Parathyroid adenoma (tissue), 2 donors: ENCODE results near the gene JAGN1.
A peak's percentile ranks its signal among the peaks of the same experiment; 100 is the strongest.

Experiments
- H2AFZ ChIP-seq: fragments of 300-600 bp; sonication (generic); one replicate; pipeline ENCODE4 v1.7.0; 2017; ENCODE audit warnings: antibody characterized with exemption, mild to moderate bottlenecking
- H3K27ac ChIP-seq: fragments of 300-600 bp; sonication (generic); one replicate; pipeline ENCODE4 v1.7.0; 2017
- H3K27me3 ChIP-seq: fragments of 300-600 bp; sonication (generic); one replicate; pipeline ENCODE4 v1.7.0; 2017; ENCODE audit warnings: low read length; ENCODE audit not compliant: control insufficient read depth, insufficient read depth
- H3K36me3 ChIP-seq: fragments of 300-600 bp; sonication (generic); one replicate; pipeline ENCODE4 v1.7.0; 2017; ENCODE audit warnings: low read length; ENCODE audit not compliant: control insufficient read depth, insufficient read depth
- H3K4me1 ChIP-seq: fragments of 300-600 bp; sonication (generic); one replicate; pipeline ENCODE4 v1.7.0; 2017; ENCODE audit warnings: control low read depth
- H3K4me2 ChIP-seq: fragments of 300-600 bp; sonication (generic); one replicate; pipeline ENCODE4 v1.7.0; 2017; ENCODE audit warnings: low read length
- H3K4me3 ChIP-seq: fragments of 300-600 bp; sonication (generic); one replicate; pipeline ENCODE4 v1.7.0; 2017; ENCODE audit warnings: low read depth, low read length
- H3K79me2 ChIP-seq: fragments of 300-600 bp; sonication (generic); one replicate; pipeline ENCODE4 v1.7.0; 2017; ENCODE audit warnings: control low read depth
- H3K9ac ChIP-seq: fragments of 300-600 bp; sonication (generic); one replicate; pipeline ENCODE4 v1.7.0; 2017; ENCODE audit warnings: mild to moderate bottlenecking
- H3K9me3 ChIP-seq: fragments of 300-600 bp; sonication (generic); one replicate; pipeline ENCODE4 v1.7.0; 2017; ENCODE audit warnings: low read length; ENCODE audit not compliant: control insufficient read depth
- TF ChIP-seq, protein P1 (sequence below): fragments of 300-600 bp; sonication (generic); IDR thresholded peaks from one replicate; pipeline ENCODE4 v1.7.0; 2017; ENCODE audit warnings: antibody characterized with exemption, mild to moderate bottlenecking
- donor health status: primary hyperparathyroidism.

Gene JAGN1

DNA sequence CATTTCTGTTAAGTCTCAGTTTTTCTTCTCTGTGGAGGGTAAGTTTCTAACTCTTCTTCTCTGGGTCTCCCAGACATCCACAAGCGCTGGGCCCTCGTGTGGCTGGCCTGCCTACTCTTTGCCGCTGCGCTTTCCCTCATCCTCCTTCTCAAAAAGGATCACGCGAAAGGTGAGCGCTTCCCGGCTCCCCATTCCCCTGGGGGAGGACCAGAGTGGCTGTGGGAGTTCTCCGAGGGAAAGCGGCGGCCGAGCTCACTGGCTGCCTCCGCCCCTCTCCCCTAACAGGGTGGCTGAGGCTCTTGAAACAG, 42.1 kb downstream of the JAGN1 start:
- peak overlapping the region; percentile 93 for H3K27ac ChIP-seq
- H2AFZ ChIP-seq = peak overlapping the region; percentile 99
- no peaks in the 10 kb centered on the region for H3K36me3 ChIP-seq
- H3K9ac ChIP-seq = no peak overlapping the region
- H3K4me3 ChIP-seq = peak overlapping the region; percentile 92
- peak overlapping the region; percentile 87 for H3K4me2 ChIP-seq
- peaks cover 10% of the 10 kb centered on the region for H3K4me1 ChIP-seq
- peaks cover 9% of the 10 kb centered on the region for H3K79me2 ChIP-seq
- H3K9me3 ChIP-seq = no peaks in the 10 kb centered on the region
- TF ChIP-seq, protein P1, sequence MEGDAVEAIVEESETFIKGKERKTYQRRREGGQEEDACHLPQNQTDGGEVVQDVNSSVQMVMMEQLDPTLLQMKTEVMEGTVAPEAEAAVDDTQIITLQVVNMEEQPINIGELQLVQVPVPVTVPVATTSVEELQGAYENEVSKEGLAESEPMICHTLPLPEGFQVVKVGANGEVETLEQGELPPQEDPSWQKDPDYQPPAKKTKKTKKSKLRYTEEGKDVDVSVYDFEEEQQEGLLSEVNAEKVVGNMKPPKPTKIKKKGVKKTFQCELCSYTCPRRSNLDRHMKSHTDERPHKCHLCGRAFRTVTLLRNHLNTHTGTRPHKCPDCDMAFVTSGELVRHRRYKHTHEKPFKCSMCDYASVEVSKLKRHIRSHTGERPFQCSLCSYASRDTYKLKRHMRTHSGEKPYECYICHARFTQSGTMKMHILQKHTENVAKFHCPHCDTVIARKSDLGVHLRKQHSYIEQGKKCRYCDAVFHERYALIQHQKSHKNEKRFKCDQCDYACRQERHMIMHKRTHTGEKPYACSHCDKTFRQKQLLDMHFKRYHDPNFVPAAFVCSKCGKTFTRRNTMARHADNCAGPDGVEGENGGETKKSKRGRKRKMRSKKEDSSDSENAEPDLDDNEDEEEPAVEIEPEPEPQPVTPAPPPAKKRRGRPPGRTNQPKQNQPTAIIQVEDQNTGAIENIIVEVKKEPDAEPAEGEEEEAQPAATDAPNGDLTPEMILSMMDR = no peak
- no peaks in the 10 kb centered on the region for H3K27me3 ChIP-seq

DNA sequence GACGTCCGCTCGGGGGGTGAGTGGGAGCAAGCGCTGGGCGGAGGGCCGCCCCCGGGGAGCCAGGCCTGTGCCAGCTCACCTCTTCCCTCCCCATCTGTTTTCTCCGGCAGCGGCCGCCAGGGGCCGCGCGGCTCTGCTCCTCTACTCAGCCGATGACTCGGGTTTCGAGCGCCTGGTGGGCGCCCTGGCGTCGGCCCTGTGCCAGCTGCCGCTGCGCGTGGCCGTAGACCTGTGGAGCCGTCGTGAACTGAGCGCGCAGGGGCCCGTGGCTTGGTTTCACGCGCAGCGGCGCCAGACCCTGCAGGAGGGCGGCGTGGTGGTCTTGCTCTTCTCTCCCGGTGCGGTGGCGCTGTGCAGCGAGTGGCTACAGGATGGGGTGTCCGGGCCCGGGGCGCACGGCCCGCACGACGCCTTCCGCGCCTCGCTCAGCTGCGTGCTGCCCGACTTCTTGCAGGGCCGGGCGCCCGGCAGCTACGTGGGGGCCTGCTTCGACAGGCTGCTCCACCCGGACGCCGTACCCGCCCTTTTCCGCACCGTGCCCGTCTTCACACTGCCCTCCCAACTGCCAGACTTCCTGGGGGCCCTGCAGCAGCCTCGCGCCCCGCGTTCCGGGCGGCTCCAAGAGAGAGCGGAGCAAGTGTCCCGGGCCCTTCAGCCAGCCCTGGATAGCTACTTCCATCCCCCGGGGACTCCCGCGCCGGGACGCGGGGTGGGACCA, 42.6 kb downstream of the JAGN1 start:
- Histone ChIP-seq H3K4me3 (peak overlapping the region; percentile 92), H3K9ac (no peak overlapping the region), H2AFZ (peak overlapping the region; percentile 99), H3K27me3 (no peaks in the 10 kb centered on the region), H3K4me2 (peak overlapping the region; percentile 87), H3K79me2 (peaks cover 9% of the 10 kb centered on the region), H3K9me3 (no peaks in the 10 kb centered on the region), H3K4me1 (peaks cover 10% of the 10 kb centered on the region), H3K27ac (peak overlapping the region; percentile 93), H3K36me3 (no peaks in the 10 kb centered on the region)
- TF ChIP-seq, protein P1 = peak; percentile 85

DNA sequence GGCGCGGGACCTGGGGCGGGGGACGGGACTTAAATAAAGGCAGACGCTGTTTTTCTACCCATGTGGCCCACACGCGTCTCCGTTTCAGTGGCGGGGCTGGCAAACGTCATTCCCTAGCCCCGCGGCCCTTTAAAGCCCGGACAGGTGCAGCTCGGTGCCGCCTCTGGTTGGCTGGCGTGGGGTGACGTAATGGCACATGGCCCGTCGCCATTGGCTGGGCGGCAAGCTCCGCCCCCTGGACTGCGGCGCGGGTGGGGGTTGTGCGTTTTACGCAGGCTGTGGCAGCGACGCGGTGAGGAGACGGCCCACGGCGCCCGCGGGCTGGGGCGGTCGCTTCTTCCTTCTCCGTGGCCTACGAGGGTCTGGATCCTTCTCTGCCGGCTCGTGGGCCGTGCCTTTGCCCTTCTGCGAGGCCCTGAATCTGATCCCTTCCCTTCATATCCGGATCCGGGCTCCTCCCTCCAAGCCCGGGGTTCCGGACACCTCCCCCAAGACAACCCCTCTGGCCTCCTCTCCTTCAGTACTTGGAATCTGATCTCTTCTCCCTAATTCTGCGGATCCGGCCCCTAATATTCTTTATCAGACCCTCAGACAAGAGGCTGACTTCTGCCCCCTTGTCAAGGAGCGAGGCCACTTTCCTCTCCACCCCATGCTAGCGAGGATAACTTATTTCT, 43.3 kb downstream of the JAGN1 start, which contains the start of gene CRELD1:
Gene CRELD1 (plus strand): TSS at position 274 of the 674 bp plus-strand sequence. CDS start 605 bp downstream, outside the sequence.
- Histone ChIP-seq H3K4me1 (peaks cover 10% of the 10 kb centered on the region), H3K79me2 (peaks cover 9% of the 10 kb centered on the region), H3K4me3 (peak within 1 kb of the TSS; percentile 92), H3K27me3 (no peaks in the 10 kb centered on the region), H2AFZ (peak within 1 kb of the TSS; percentile 99), H3K9me3 (no peaks in the 10 kb centered on the region), H3K9ac (peak within 1 kb of the TSS; percentile 81), H3K36me3 (no peaks in the 10 kb centered on the region), H3K27ac (peak within 1 kb of the TSS; percentile 93), H3K4me2 (peak within 1 kb of the TSS; percentile 87)
- TF ChIP-seq, protein P1 = no peak

DNA sequence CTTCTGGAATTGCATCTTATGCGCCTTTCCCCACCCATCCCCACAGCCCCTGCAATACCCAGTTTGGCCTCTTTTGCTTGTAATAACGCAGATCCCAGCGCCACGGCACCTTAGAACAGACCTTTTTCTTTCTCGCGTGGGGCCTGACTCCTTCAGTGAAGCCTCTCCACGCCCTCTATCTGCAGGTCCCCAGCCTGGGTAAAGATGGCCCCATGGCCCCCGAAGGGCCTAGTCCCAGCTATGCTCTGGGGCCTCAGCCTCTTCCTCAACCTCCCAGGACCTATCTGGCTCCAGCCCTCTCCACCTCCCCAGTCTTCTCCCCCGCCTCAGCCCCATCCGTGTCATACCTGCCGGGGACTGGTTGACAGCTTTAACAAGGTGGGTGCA, 43.8 kb downstream of the JAGN1 start:
- Histone ChIP-seq H3K4me2 (peak overlapping the region; percentile 87), H3K9me3 (no peaks in the 10 kb centered on the region), H3K27me3 (no peaks in the 10 kb centered on the region), H3K4me3 (peak overlapping the region; percentile 92), H3K79me2 (peaks cover 9% of the 10 kb centered on the region), H2AFZ (peak overlapping the region; percentile 99), H3K4me1 (peaks cover 10% of the 10 kb centered on the region), H3K27ac (peak overlapping the region; percentile 93), H3K9ac (peak overlapping the region; percentile 81), H3K36me3 (no peaks in the 10 kb centered on the region)
- TF ChIP-seq, protein P1 = no peak
